ENCODE data around the gene BCAN. TPM values are rescaled to one million over a fixed set of nuclear protein-coding genes. Genes with fewer than 3 reads are reported as not detected.
A peak's percentile ranks its signal among the peaks of the same experiment; 100 is the strongest.

BCAN gene
- total RNA-seq, 1 experiment from 2014 or later, result not detected

GRCh38 chr1:156656806-156657740, 15.2 kb downstream of the BCAN start:
- Histone ChIP-seq H3K9me2 (ENCODE audit: insufficient read depth) (no peaks in the 10 kb centered on the region), H3F3A (ENCODE audit: insufficient read depth, low read depth) (peaks cover 31% of the 10 kb centered on the region; the same call in 1 of the 2 replicates), H3K27me3 (ENCODE audit: insufficient read depth, low read depth) (no peaks in the 10 kb centered on the region), H3K27ac (no peak overlapping the region), H3K4me3 (no peak overlapping the region), H4K20me1 (ENCODE audit: insufficient read depth) (peaks cover 78% of the 10 kb centered on the region), H3K79me2 (ENCODE audit: low read depth) (peaks cover 77% of the 10 kb centered on the region), H3K4me2 (no peak overlapping the region), H3K9me3 (ENCODE audit: insufficient read depth, low read depth) (no peaks in the 10 kb centered on the region), H3K4me1 (replicated peaks; ENCODE audit: insufficient read depth) (peaks cover 17% of the 10 kb centered on the region), H2AFZ (no peak overlapping the region), H3K36me3 (ENCODE audit: low read depth) (peaks cover 34% of the 10 kb centered on the region)
- ChIA-PET POLR2A (ENCODE audit: unreplicated experiment) (no interaction called here), CTCF (no interaction called here)
- intact Hi-C loops (cut with micrococcal nuclease; ENCODE audit: unreplicated experiment), result no loop called here
- peak; percentile 51 for TF ChIP-seq CTCF (conservative IDR thresholded peaks at IDR 0.05)
- TF ChIP-seq EZH2 (IDR thresholded peaks at IDR 0.05; ENCODE audit: low read depth), result no peak
- no TSS peak for BruUV-seq (replicated peaks)
- no peak for DNase-seq

- no peak overlapping the region for H3K4me3 ChIP-seq
- H3F3A ChIP-seq (ENCODE audit: insufficient read depth, low read depth), result peaks cover 34% of the 10 kb centered on the region; the same call in 1 of the 2 replicates
- H3K4me2 ChIP-seq, result no peak overlapping the region
- peaks cover 34% of the 10 kb centered on the region for H3K36me3 ChIP-seq (ENCODE audit: low read depth)
- ChIA-PET CTCF (no interaction called here), POLR2A (ENCODE audit: unreplicated experiment) (no interaction called here)
- intact Hi-C loops (cut with micrococcal nuclease; ENCODE audit: unreplicated experiment), result no loop called here
- H3K9me3 ChIP-seq (ENCODE audit: insufficient read depth, low read depth), result no peaks in the 10 kb centered on the region
- H3K27me3 ChIP-seq (ENCODE audit: insufficient read depth, low read depth), result no peaks in the 10 kb centered on the region
- H3K79me2 ChIP-seq (ENCODE audit: low read depth), result peaks cover 77% of the 10 kb centered on the region
- peaks cover 70% of the 10 kb centered on the region for H4K20me1 ChIP-seq (ENCODE audit: insufficient read depth)
- no peak overlapping the region for H3K27ac ChIP-seq
- no peak overlapping the region for H2AFZ ChIP-seq
- no peak for DNase-seq
- peaks cover 22% of the 10 kb centered on the region for H3K4me1 ChIP-seq (replicated peaks; ENCODE audit: insufficient read depth)
- TF ChIP-seq EZH2 (IDR thresholded peaks at IDR 0.05; ENCODE audit: low read depth) (no peak), CTCF (conservative IDR thresholded peaks at IDR 0.05) (peak; percentile 1; the same call in 1 of the 2 replicates)
- no TSS peak for BruUV-seq (replicated peaks)
- H3K9me2 ChIP-seq (ENCODE audit: insufficient read depth), result no peaks in the 10 kb centered on the region
Measured at GRCh38 chr1:156657741-156658319, 15.9 kb downstream of the BCAN start.

GRCh38 chr1:156658496-156658895, 16.6 kb downstream of the BCAN start:
- H3K27ac ChIP-seq, result no peak overlapping the region
- H3K4me2 ChIP-seq, result 0 out of 2 replicates have a peak overlapping the region, but pooled peaks have one; percentile 92
- no peak overlapping the region for H2AFZ ChIP-seq
- no peaks in the 10 kb centered on the region for H3K9me3 ChIP-seq (ENCODE audit: insufficient read depth, low read depth)
- peaks cover 70% of the 10 kb centered on the region for H3K79me2 ChIP-seq (ENCODE audit: low read depth)
- H3K4me1 ChIP-seq (replicated peaks; ENCODE audit: insufficient read depth), result peaks cover 22% of the 10 kb centered on the region
- no peak for TF ChIP-seq EZH2 (IDR thresholded peaks at IDR 0.05; ENCODE audit: low read depth)
- no peak for TF ChIP-seq CTCF (conservative IDR thresholded peaks at IDR 0.05)
- H4K20me1 ChIP-seq (ENCODE audit: insufficient read depth), result peaks cover 64% of the 10 kb centered on the region
- H3K4me3 ChIP-seq, result no peak overlapping the region
- ChIA-PET POLR2A (ENCODE audit: unreplicated experiment) (no interaction called here), CTCF (no interaction called here)
- H3K9me2 ChIP-seq (ENCODE audit: insufficient read depth), result no peaks in the 10 kb centered on the region
- no peaks in the 10 kb centered on the region for H3K27me3 ChIP-seq (ENCODE audit: insufficient read depth, low read depth)
- BruUV-seq (replicated peaks), result no TSS peak
- H3K36me3 ChIP-seq (ENCODE audit: low read depth), result peaks cover 33% of the 10 kb centered on the region
- H3F3A ChIP-seq (ENCODE audit: insufficient read depth, low read depth), result peaks cover 31% of the 10 kb centered on the region; the same call in 1 of the 2 replicates
- intact Hi-C loops (cut with micrococcal nuclease; ENCODE audit: unreplicated experiment), result no loop called here
- no peak for DNase-seq
